RWPE1 (cell line): Measurements from ENCODE around the gene KIFC1.

ENCODE experiments used
- CTCF ChIA-PET: fragments of 350-600 bp; sonication (Branson Sonifier 250); formaldehyde crosslinking; extraction: SDS; loops from one replicate; lab custom pipeline; 2021; lab: Yijun Ruan, JAX
- POLR2A ChIA-PET: fragments of 400-600 bp; formaldehyde crosslinking; extraction: SDS; loops from one replicate; lab custom pipeline; 2020; ENCODE audit warnings: antibody characterized with exemption; ENCODE audit not compliant: low non-redundant PET; lab: Yijun Ruan, JAX
- DNase-seq: peaks from one replicate; pipeline ENCODE4 v3.0.0; 2012; ENCODE audit warnings: low spot score
- H3K27ac ChIP-seq: fragments of 450-650 bp; 2 replicates; pipeline ENCODE4 v1.5.1; 2017
- CTCF ChIP-seq: fragments of 450-650 bp; conservative IDR thresholded peaks from 2 replicates; pipeline ENCODE4 v1.5.1; 2017; ENCODE audit warnings: low read depth, mild to moderate bottlenecking

Gene KIFC1

GRCh38 chr6:33438978-33439594, 47.5 kb downstream of the KIFC1 start:
- POLR2A ChIA-PET: no interaction called here
- CTCF ChIA-PET: interaction anchor here (0.8 kb wide), 1 partner anchor 245 kb away, joined by 3 read pairs; no protein-coding TSS in a partner anchor

GRCh38 chr6:33439956-33440648, 48.5 kb downstream of the KIFC1 start:
- H3K27ac ChIP-seq: 0 out of 2 replicates have a peak overlapping the region, but pooled peaks have one; percentile 13
- POLR2A ChIA-PET: no interaction called here
- no peak for TF ChIP-seq CTCF
- DNase-seq: no peak
- CTCF ChIA-PET: interaction anchor here (0.6 to 0.7 kb wide), 4 partner anchors 14 to 306 kb away, joined by 3 to 5 read pairs (median 4); partner anchors contain the start of gene ZBTB9

More at GRCh38 chr6:33438978-33439594, 47.5 kb downstream of the KIFC1 start:
- no peak for DNase-seq
- no peak for TF ChIP-seq CTCF
- H3K27ac ChIP-seq: no peak overlapping the region

- CTCF ChIA-PET: interaction anchor here (0.6 to 0.7 kb wide), 2 partner anchors 9 to 305 kb away, joined by 3 read pairs; no protein-coding TSS in a partner anchor
- no peak for TF ChIP-seq CTCF
- DNase-seq: no peak
- POLR2A ChIA-PET: no interaction called here
- H3K27ac ChIP-seq: 0 out of 2 replicates have a peak overlapping the region, but pooled peaks have one; percentile 13
Measured at GRCh38 chr6:33440649-33441309, 49.2 kb downstream of the KIFC1 start.

GRCh38 chr6:33441457-33441856, 49.8 kb downstream of the KIFC1 start:
- no peak for DNase-seq
- ChIA-PET POLR2A (no interaction called here), CTCF (interaction anchor here (0.7 kb wide), 1 partner anchor 9 kb away, joined by 3 read pairs; no protein-coding TSS in a partner anchor)
- no peak for TF ChIP-seq CTCF
- H3K27ac ChIP-seq: no peak overlapping the region

GRCh38 chr6:33442283-33442682, 50.7 kb downstream of the KIFC1 start:
- DNase-seq: no peak
- ChIA-PET CTCF (interaction anchor here (0.7 kb wide), 1 partner anchor 8 kb away, joined by 3 read pairs; no protein-coding TSS in a partner anchor), POLR2A (no interaction called here)
- TF ChIP-seq CTCF: no peak
- H3K27ac ChIP-seq: no peak overlapping the region; the same call in 1 of the 2 replicates

GRCh38 chr6:33443025-33443424, 51.4 kb downstream of the KIFC1 start:
- no peak for TF ChIP-seq CTCF
- ChIA-PET POLR2A (no interaction called here), CTCF (interaction anchor here (0.5 kb wide), 1 partner anchor 69 kb away, joined by 3 read pairs; no protein-coding TSS in a partner anchor)
- no peak for DNase-seq
- no peak overlapping the region for H3K27ac ChIP-seq
